ENCODE results near the gene ANKRD17. TPM values are rescaled to one million over a fixed set of nuclear protein-coding genes. Genes with fewer than 3 reads are reported as not detected.

The ANKRD17 gene
- total RNA-seq, 4 donors from 2014 or later = 56.2 to 80.2 (median 60.2) TPM

GRCh38 chr4:73098016-73098415, 160.6 kb downstream of the ANKRD17 start:
- TF ChIP-seq CTCF (IDR thresholded peaks at IDR 0.05) = no peak
- DNase-seq (ENCODE audit: low spot score) (no peak), ATAC-seq (ENCODE audit: low FRiP score) (no peak)

GRCh38 chr4:73092868-73093267, 165.7 kb downstream of the ANKRD17 start:
- ATAC-seq (ENCODE audit: low FRiP score) (no peak), DNase-seq (ENCODE audit: low spot score) (no peak)
- TF ChIP-seq CTCF (IDR thresholded peaks at IDR 0.05) = no peak

GRCh38 chr4:73090738-73091137, 167.9 kb downstream of the ANKRD17 start:
- ATAC-seq (ENCODE audit: low FRiP score) (no peak), DNase-seq (ENCODE audit: low spot score) (no peak)
- no peak for TF ChIP-seq CTCF (IDR thresholded peaks at IDR 0.05)

- TF ChIP-seq CTCF (IDR thresholded peaks at IDR 0.05) = no peak
- DNase-seq (ENCODE audit: low spot score) (no peak), ATAC-seq (ENCODE audit: low FRiP score) (no peak)
Measured at GRCh38 chr4:73087871-73088270, 170.7 kb downstream of the ANKRD17 start.

GRCh38 chr4:73086095-73086868, 172.3 kb downstream of the ANKRD17 start:
- DNase-seq (ENCODE audit: low spot score) (no peak), ATAC-seq (ENCODE audit: low FRiP score) (no peak)
- TF ChIP-seq CTCF (IDR thresholded peaks at IDR 0.05) = no peak

- TF ChIP-seq CTCF (IDR thresholded peaks at IDR 0.05) = no peak
- ATAC-seq (ENCODE audit: low FRiP score) = no peak
- no peak for DNase-seq (ENCODE audit: low spot score)
Measured at GRCh38 chr4:73080789-73081188, 177.8 kb downstream of the ANKRD17 start.

GRCh38 chr4:73075832-73076231, 182.8 kb downstream of the ANKRD17 start:
- TF ChIP-seq CTCF (IDR thresholded peaks at IDR 0.05) = no peak
- no peak for ATAC-seq (ENCODE audit: low FRiP score)
- DNase-seq (ENCODE audit: low spot score) = no peak
